SU-DHL-6 (cell line): Measurements from ENCODE around the gene MARS1.

ENCODE experiments used
- EZH2phosphoT487 ChIP-seq: fragments of 200-600 bp; sonication (generic), shearing (Covaris generic); conservative IDR thresholded peaks from 2 replicates; pipeline ENCODE4 v1.6.1; 2018; ENCODE audit warnings: mild to moderate bottlenecking, antibody characterized with exemption, low read length, moderate library complexity, mixed read lengths
- TF ChIP-seq, protein P1 (sequence below): fragments of 200-600 bp; sonication (generic); IDR thresholded peaks from one replicate; pipeline ENCODE4 v1.5.1; 2017; ENCODE audit warnings: antibody characterized with exemption, mild to moderate bottlenecking, low read length, moderate library complexity; ENCODE audit not compliant: insufficient read depth, poor library complexity, severe bottlenecking

DNA sequence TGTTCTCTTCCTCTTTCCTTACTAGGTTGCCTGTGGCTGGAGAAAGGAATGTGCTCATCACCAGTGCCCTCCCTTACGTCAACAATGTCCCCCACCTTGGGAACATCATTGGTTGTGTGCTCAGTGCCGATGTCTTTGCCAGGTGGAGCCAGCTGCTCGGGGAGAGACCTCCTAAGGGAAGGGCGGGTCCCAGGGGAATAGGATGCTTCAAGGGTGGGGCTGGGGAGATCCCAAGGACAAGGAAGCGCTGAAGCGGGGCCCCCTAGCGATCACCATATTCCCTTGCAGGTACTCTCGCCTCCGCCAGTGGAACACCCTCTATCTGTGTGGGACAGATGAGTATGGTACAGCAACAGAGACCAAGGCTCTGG lies 10.2 kb downstream of the MARS1 start:
- TF ChIP-seq, protein P1, sequence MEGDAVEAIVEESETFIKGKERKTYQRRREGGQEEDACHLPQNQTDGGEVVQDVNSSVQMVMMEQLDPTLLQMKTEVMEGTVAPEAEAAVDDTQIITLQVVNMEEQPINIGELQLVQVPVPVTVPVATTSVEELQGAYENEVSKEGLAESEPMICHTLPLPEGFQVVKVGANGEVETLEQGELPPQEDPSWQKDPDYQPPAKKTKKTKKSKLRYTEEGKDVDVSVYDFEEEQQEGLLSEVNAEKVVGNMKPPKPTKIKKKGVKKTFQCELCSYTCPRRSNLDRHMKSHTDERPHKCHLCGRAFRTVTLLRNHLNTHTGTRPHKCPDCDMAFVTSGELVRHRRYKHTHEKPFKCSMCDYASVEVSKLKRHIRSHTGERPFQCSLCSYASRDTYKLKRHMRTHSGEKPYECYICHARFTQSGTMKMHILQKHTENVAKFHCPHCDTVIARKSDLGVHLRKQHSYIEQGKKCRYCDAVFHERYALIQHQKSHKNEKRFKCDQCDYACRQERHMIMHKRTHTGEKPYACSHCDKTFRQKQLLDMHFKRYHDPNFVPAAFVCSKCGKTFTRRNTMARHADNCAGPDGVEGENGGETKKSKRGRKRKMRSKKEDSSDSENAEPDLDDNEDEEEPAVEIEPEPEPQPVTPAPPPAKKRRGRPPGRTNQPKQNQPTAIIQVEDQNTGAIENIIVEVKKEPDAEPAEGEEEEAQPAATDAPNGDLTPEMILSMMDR = no peak
- no peak for TF ChIP-seq EZH2phosphoT487
